HuH-7 (cell line): ENCODE results near the gene CACNG5.
"Not testable (repeated sequence)": the region's sequence is repeated elsewhere in the genome, so short reads cannot be mapped to it uniquely, and the experiment has no call there.

ENCODE experiments used
- DNase-seq: peaks from one replicate; pipeline ENCODE4 v3.0.0; 2011; ENCODE audit warnings: low spot score

The CACNG5 gene

DNA sequence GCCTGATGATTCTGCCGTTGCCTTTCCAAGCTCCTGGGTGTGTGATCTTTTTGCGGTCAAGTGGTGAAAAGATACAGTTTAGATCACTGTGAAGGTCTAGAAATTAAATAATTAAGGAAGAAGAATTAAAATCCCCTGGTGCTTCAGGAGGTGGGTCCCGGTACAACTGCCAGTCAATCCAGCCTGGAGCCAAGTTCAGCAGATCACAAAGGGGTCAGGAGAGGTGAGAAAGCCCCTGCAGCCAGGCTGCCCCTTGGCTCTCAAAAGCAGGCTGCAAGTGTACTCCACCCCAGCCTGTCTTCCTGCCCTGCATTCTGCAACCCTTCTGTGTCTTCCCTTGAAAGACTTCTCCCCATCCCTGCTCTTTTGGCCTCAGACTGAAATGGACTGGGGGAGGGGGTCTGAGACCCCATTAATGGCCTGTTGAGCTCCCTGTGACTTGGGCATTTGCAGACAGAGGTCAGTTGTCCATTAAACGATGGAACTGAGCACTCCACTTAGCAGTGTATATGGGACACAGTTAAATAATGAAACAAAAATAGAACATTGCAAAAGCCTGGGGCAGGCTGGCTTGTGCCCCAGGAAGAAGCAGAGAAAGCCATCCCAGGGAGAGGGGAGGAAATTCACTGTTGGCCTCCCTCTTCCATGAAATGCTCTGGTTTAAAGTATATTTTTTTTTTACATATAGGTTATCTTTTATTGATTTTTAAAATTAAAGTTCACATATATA, 15.1 kb downstream of the CACNG5 start:
- no peak for DNase-seq

- DNase-seq = no peak
These were observed 15.8 kb downstream of the CACNG5 start for GRCh38 chr17:66850692-66851091.

DNA sequence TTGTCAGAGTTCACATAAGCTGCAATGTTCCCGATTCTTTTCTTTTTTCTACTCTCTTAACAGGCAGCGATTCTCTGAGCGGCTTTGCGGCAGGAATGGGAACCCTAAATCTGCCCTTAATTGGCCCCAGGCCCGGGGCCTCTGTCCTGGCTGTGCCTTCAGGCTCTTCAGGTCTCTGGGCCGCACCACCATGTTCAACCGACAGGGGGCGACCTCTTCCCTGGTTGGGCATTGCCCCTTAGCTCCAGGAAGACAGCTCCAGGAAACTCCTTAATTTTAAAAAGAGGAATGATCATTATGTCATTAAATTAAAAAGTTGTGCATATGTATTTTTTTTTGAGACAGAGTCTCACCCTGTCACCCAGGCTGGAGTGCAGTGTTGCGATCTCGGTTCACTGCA, 20.3 kb downstream of the CACNG5 start:
- peak; percentile 44 for DNase-seq

GRCh38 chr17:66858226-66859083, 23.5 kb downstream of the CACNG5 start:
- DNase-seq = no peak

DNA sequence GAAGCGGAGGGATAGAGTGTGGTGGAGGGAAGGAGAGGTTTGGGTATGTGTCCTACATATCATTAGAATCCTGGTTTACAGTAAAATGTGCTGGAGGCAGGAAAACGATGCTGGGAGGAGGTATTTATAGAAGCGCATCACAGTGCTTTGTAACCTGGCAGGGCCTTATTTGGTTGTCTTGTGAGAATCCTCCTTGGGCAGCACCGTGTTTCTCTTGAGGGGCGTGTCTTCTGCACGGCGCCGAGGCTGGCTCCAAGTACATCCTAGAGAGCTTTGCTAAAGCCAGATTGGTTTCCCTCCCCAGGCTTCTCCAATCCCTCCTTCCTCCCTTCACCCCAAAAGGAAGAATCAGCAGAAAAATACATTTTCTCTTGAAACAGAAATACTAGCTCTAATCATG, 24.4 kb downstream of the CACNG5 start:
- no peak for DNase-seq

DNA sequence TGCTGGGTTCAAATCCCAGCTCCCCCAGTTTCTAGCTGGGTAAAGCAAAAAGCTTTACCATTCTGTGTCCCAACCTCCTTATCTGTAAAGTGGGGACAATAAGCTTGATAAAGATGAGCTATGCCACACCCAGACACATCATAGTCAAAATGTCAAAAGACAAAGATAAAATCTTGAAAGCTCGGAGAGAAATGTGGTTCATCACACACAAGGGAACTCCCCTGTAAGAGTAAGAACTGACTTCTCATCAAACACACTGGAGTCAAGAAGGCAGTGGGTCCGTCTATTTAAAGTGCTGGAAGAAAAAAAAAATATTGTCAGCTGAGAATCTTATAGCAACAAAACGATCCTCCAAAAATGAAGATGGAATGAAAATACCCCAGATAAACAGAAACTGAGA, 25.3 kb downstream of the CACNG5 start:
- no peak for DNase-seq

GRCh38 chr17:66863820-66864219, 28.9 kb downstream of the CACNG5 start:
- no peak for DNase-seq

GRCh38 chr17:66865151-66865550, 30.2 kb downstream of the CACNG5 start:
- no peak for DNase-seq

- DNase-seq = no peak
These were observed 39.0 kb downstream of the CACNG5 start for GRCh38 chr17:66873962-66874361.

DNA sequence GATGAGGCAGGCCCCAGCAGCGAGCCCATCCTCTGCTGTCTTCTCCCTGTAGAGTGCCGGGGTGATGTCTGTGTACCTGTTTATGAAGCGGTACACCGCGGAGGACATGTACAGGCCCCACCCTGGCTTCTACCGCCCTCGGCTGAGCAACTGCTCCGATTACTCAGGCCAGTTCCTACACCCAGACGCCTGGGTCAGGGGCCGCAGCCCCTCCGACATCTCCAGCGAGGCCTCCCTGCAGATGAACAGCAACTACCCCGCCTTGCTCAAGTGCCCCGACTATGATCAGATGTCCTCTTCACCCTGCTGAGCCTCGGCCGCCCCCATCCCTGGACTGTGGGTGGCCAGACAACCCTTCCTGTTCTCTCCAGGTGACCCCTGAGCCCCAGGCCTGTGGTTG, 50.0 kb downstream of the CACNG5 start:
- DNase-seq = no peak

- no peak for DNase-seq
These were observed 50.5 kb downstream of the CACNG5 start for GRCh38 chr17:66885417-66885816.

DNA sequence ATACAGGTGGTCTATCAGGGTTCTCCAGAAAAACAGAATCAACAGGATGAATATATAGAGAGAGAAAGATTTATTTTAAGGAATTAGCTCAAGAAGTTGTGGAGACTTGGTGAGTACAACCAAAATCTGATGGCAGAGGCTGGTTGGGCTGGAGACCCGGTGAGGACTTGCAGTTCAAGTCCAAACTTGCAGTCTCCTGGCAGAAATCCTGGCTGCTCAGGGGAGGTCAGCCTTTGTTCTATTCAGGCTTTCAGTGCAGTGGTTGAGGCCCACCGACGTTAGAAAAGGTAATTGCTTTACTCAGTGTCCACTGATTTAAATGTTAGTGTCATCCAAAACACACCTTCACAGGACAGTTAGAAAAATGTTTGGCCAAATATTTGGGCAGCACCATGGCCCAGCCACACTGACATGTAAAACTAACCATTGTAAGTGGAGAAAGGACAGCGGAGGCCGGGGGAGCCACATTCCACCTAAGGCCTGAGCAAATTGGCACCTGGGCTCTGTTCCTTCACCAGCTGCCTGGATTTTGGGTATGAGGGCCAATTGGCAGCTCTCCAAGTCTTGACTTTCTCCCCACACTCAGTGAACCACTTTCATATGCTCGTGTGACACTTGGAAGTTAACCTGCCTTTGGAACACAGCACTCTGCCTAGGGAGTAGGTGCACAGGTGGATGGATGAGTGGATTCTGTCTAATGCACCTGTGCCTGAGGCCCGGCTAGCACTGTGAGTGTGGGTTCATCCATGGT, 54.7 kb downstream of the CACNG5 start:
- DNase-seq = no peak

DNA sequence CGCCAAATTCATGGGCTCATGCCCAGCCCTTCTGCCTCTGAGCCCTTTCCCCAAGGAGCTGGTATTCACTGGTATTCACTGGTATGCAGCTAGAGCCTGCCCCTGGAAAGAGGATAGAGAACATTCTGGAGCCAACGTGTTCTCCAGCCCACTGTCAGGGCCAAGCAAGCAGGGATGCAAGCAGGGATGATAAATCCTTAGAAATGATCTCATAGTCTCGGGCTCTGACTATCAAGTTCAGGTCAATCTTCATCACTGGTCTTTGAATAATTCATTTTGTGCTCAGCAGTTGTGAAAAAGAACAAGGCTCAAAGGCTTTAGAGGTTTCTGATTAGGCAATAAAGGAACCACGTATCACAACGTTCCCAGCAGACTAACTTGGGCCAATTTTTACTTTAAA, 57.3 kb downstream of the CACNG5 start:
- no peak for DNase-seq

GRCh38 chr17:66893382-66893781, 58.5 kb downstream of the CACNG5 start:
- DNase-seq = no peak

GRCh38 chr17:66893863-66894262, 58.9 kb downstream of the CACNG5 start:
- no peak for DNase-seq

- no peak for DNase-seq
These were observed 62.2 kb downstream of the CACNG5 start for GRCh38 chr17:66897141-66897540.

- DNase-seq = no peak
These were observed 63.6 kb downstream of the CACNG5 start for GRCh38 chr17:66898536-66898935.

GRCh38 chr17:66900126-66901010, 65.5 kb downstream of the CACNG5 start:
- no peak for DNase-seq

GRCh38 chr17:66903296-66903695, 68.4 kb downstream of the CACNG5 start:
- DNase-seq = not testable (repeated sequence)

DNA sequence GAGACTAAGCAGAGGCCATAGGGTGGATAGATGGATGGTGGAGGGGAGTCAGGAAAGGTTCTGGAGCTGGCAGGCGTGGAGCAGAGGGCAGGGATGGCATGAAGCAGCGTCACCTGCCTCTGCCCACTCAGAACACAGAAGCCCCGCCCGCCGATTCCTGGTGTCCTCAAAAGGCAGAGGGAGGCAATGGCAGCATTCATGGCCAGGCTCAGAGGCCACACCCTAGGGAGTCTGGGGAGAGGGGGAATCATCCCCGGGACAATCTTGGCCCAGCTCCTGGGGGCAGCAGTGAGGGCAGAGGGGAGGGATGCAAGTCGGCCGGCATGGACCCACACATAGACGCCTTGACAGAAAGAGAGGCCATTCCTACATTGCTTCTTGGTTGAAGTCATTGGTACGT, 68.9 kb downstream of the CACNG5 start:
- DNase-seq = no peak

- DNase-seq = no peak
These were observed 70.1 kb downstream of the CACNG5 start for GRCh38 chr17:66904760-66905624.
